T-helper 2 cell treated with Interferon-gamma antibody and Interleukin-4, amounts not matched to agents 100 ng/mL and 5 ng/mL, for 36 hours (primary cell): ENCODE measurements around the gene PNPLA3. TPM values are rescaled to one million over a fixed set of nuclear protein-coding genes. Genes with fewer than 3 reads are reported as not detected.

ENCODE experiments used
- intact Hi-C: fragments of 100-400 bp; cut with micrococcal nuclease; formaldehyde crosslinking; loops from one replicate; pipeline ENCODE4 v1.15.1; 2023
- total RNA-seq: library from RNA; stranded (reverse); gene quantifications from 2 replicates; pipeline ENCODE4 v1.2.3, GENCODE V29; 2022

Gene PNPLA3
- total RNA-seq, 1 donor from 2014 or later: 0.25 TPM

GRCh38 chr22:43921370-43921769 is 2.2 kb upstream of the PNPLA3 start:
- intact Hi-C loops: no loop called here

GRCh38 chr22:43922123-43922522 is 1.5 kb upstream of the PNPLA3 start:
- intact Hi-C loops: no loop called here

- intact Hi-C loops: no loop called here
These were observed 414 bp upstream of the PNPLA3 start for GRCh38 chr22:43923191-43923590.

GRCh38 chr22:43924877-43925276 is 1.3 kb downstream of the PNPLA3 start:
- intact Hi-C loops: no loop called here

GRCh38 chr22:43925433-43926348 is 2.1 kb downstream of the PNPLA3 start:
- intact Hi-C loops: no loop called here

GRCh38 chr22:43926349-43926710 is 2.7 kb downstream of the PNPLA3 start:
- intact Hi-C loops: no loop called here

GRCh38 chr22:43928468-43928867 is 4.9 kb downstream of the PNPLA3 start:
- intact Hi-C loops: no loop called here

- intact Hi-C loops: no loop called here
These were observed 5.3 kb downstream of the PNPLA3 start for GRCh38 chr22:43928908-43929307.

GRCh38 chr22:43931771-43932170 is 8.2 kb downstream of the PNPLA3 start:
- intact Hi-C loops: no loop called here

- intact Hi-C loops: no loop called here
These were observed 17.8 kb downstream of the PNPLA3 start for GRCh38 chr22:43941449-43941848.

- intact Hi-C loops: no loop called here
These were observed 21.2 kb downstream of the PNPLA3 start for GRCh38 chr22:43944670-43945430.

- intact Hi-C loops: loop anchor here (1.0 kb wide), 1 partner anchor 63 kb away; no protein-coding TSS in a partner anchor
These were observed 22.2 kb downstream of the PNPLA3 start for GRCh38 chr22:43945632-43946383.

- intact Hi-C loops: loop anchor here (1.0 kb wide), 1 partner anchor 63 kb away; no protein-coding TSS in a partner anchor
These were observed 22.7 kb downstream of the PNPLA3 start for GRCh38 chr22:43946384-43946667.

- intact Hi-C loops: no loop called here
These were observed 25.3 kb downstream of the PNPLA3 start for GRCh38 chr22:43948836-43949406.

- intact Hi-C loops: loop anchor here (5.0 kb wide), 1 partner anchor 139 kb away; the partner anchor contains the start of gene EFCAB6
These were observed 27.8 kb downstream of the PNPLA3 start for GRCh38 chr22:43951391-43951790.

GRCh38 chr22:43951966-43952365 is 28.4 kb downstream of the PNPLA3 start:
- intact Hi-C loops: loop anchor here (5.0 kb wide), 1 partner anchor 140 kb away; the partner anchor contains the start of gene EFCAB6

- intact Hi-C loops: loop anchor here (5.0 kb wide), 1 partner anchor 142 kb away; the partner anchor contains the start of gene EFCAB6
These were observed 30.6 kb downstream of the PNPLA3 start for GRCh38 chr22:43953988-43954785.

- intact Hi-C loops: no loop called here
These were observed 31.7 kb downstream of the PNPLA3 start, which contains the start of gene SAMM50 for GRCh38 chr22:43955040-43955882. TSS of gene SAMM50 (plus strand) at chr22:43955442. CDS start at chr22:43955578, 136 bp downstream.
